Lung (tissue), 12 donors: ENCODE data around the gene TAF11L12. TPM values are rescaled to one million over a fixed set of nuclear protein-coding genes. Genes with fewer than 3 reads are reported as not detected.
"Not testable (repeated sequence)": the region's sequence is repeated elsewhere in the genome, so short reads cannot be mapped to it uniquely, and the experiment has no call there.

Experiments used
- ATAC-seq: fragments of 200-7000 bp; cut with Tn5 transposase; one replicate; pipeline ENCODE4 v1.9.1; 2020; ENCODE audit warnings: moderate number of reproducible peaks; ENCODE audit not compliant: insufficient read depth, low FRiP score
- DNase-seq, 3 donors: peaks; one replicate each; pipeline ENCODE4 v3.0.0-alpha.2; 2013 to 2017
- H3K27ac ChIP-seq, 2 donors: one replicate each; pipeline ENCODE4 v1.5.1; 2013; ENCODE audit warnings: mild to moderate bottlenecking in 2 of 2, moderate library complexity in 2 of 2, control low read depth in 1 of 2, inconsistent platforms in 1 of 2, low read depth in 1 of 2, low read length in 1 of 2
- H3K27me3 ChIP-seq, 3 donors: one replicate each; pipeline ENCODE4 v1.5.1; 2013; ENCODE audit warnings: low read length in 2 of 3; ENCODE audit not compliant: control insufficient read depth in 3 of 3, insufficient read depth in 3 of 3
- H3K36me3 ChIP-seq, 4 donors: one replicate each; pipeline ENCODE4 v1.5.1; 2013; ENCODE audit warnings: low read length in 4 of 4, mild to moderate bottlenecking in 1 of 4, moderate library complexity in 1 of 4; ENCODE audit not compliant: control insufficient read depth in 4 of 4, insufficient read depth in 4 of 4
- H3K4me1 ChIP-seq, 5 donors: one replicate each; pipeline ENCODE4 v1.5.1; 2013; ENCODE audit warnings: low read length in 5 of 5, mild to moderate bottlenecking in 2 of 5, moderate library complexity in 1 of 5; ENCODE audit not compliant: control insufficient read depth in 5 of 5, insufficient read depth in 5 of 5
- H3K4me3 ChIP-seq: one replicate; pipeline ENCODE4 v1.5.1; 2013; ENCODE audit warnings: mild to moderate bottlenecking, control low read depth, moderate library complexity
- H3K9ac ChIP-seq, 2 donors: one replicate each; pipeline ENCODE4 v1.5.1; 2013; ENCODE audit warnings: low read length in 2 of 2, control low read depth in 1 of 2; ENCODE audit not compliant: insufficient read depth in 1 of 2
- H3K9me3 ChIP-seq, 4 donors: one replicate each; pipeline ENCODE4 v1.5.1; 2013; ENCODE audit warnings: low read length in 3 of 4, mild to moderate bottlenecking in 1 of 4, moderate library complexity in 1 of 4; ENCODE audit not compliant: control insufficient read depth in 4 of 4, insufficient read depth in 3 of 4
- WGBS, 2 donors: extraction: QIAGEN DNeasy Blood & Tissue Kit; methylation state at CpG; one replicate each; pipeline ENCODE4 v1.1.7; 2013; 5-methylcytosine and 5-hydroxymethylcytosine counted together
- polyA plus RNA-seq, 2 donors: library from polyadenylated mRNA; stranded (reverse); fragments of 200-250 nt; gene quantifications; one replicate each; pipeline ENCODE4 v1.2.1, GENCODE V29; 2013
- total RNA-seq, 2 donors: library from RNA; depleted of rRNA in 1 of 2; stranded (reverse); fragments of >200 nt in 1 of 2; gene quantifications; one replicate each; pipeline ENCODE4 v1.2.1, GENCODE V29; 2014 to 2021
- TF ChIP-seq, protein P1 (sequence below): IDR thresholded peaks from 2 replicates; pipeline ENCODE4 v1.5.1; 2012; ENCODE audit warnings: mild to moderate bottlenecking; ENCODE audit errors: control extremely low read depth, extremely low read depth
- donor health status: control.
- donor health status: control.
- donor health status: Bipolar disorder and iron deficiency.
- donor health status: healthy.
- donor health status: DM: yes; HTN: yes; CAD: no.

Gene TAF11L12
- total and polyA plus RNA-seq, 4 donors = not detected

DNA sequence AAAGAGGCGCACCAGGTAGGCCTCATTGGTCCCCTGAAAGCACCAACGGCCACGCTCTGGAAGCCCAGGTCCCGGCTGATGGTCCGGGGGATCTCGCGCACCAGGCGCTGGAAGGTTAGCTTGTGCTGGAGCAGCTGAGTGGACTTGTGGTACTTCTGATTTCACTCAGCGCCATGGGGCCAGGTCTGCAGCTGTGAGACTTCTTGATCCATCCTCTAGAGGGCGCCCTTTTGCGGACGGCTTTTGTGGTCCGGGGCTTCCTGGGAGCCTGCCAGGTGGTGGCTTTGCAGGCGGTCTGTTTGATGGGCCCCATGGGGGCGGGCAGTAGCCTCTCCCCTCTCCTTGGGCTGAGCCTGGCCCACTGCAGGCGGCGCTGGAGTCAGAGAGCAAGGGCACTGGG lies 10.4 kb downstream of the TAF11L12 start:
- 86% methylated on average over 17 of the region's 17 CpGs for WGBS, 2 donors
- Histone ChIP-seq H3K9me3 (no peaks in the 10 kb centered on the region), H3K4me3 (no peak overlapping the region), H3K4me1 (no peaks in the 10 kb centered on the region), H3K27ac (no peak overlapping the region), H3K36me3 (no peaks in the 10 kb centered on the region), H3K27me3 (no peaks in the 10 kb centered on the region), H3K9ac (no peak overlapping the region)
- no peak for ATAC-seq
- TF ChIP-seq, protein P1, sequence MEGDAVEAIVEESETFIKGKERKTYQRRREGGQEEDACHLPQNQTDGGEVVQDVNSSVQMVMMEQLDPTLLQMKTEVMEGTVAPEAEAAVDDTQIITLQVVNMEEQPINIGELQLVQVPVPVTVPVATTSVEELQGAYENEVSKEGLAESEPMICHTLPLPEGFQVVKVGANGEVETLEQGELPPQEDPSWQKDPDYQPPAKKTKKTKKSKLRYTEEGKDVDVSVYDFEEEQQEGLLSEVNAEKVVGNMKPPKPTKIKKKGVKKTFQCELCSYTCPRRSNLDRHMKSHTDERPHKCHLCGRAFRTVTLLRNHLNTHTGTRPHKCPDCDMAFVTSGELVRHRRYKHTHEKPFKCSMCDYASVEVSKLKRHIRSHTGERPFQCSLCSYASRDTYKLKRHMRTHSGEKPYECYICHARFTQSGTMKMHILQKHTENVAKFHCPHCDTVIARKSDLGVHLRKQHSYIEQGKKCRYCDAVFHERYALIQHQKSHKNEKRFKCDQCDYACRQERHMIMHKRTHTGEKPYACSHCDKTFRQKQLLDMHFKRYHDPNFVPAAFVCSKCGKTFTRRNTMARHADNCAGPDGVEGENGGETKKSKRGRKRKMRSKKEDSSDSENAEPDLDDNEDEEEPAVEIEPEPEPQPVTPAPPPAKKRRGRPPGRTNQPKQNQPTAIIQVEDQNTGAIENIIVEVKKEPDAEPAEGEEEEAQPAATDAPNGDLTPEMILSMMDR = no peak
- no peak for DNase-seq

DNA sequence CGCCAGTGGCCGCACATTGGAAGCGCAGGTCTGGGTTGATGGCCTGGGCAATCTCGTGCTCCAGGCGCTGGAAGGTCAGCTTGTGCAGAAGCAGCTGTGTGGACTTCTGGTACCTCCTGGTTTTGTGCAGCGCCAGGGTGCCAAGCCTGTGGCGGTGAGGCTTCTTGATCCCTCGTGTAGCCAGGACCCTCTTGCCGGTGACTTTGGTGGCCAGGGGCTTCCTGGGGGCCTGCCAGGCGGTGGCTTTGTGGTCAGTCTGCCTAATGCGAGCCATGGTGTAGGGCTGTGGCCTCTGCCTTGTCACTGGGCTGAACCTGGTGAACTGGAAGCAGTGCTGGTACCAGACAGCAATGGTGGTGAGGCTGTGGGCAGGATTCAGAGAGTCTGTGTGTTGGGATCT lies 15.5 kb downstream of the TAF11L12 start:
- no peak overlapping the region for H3K27ac ChIP-seq
- H3K4me1 ChIP-seq = no peaks in the 10 kb centered on the region
- TF ChIP-seq, protein P1 = no peak
- DNase-seq (no peak), ATAC-seq (no peak)
- no peak overlapping the region for H3K9ac ChIP-seq
- 94 to 97% methylated on average over 11 of the region's 11 CpGs for WGBS, 2 donors
- no peaks in the 10 kb centered on the region for H3K36me3 ChIP-seq
- H3K4me3 ChIP-seq = no peak overlapping the region
- H3K9me3 ChIP-seq = no peaks in the 10 kb centered on the region
- H3K27me3 ChIP-seq = no peaks in the 10 kb centered on the region

DNA sequence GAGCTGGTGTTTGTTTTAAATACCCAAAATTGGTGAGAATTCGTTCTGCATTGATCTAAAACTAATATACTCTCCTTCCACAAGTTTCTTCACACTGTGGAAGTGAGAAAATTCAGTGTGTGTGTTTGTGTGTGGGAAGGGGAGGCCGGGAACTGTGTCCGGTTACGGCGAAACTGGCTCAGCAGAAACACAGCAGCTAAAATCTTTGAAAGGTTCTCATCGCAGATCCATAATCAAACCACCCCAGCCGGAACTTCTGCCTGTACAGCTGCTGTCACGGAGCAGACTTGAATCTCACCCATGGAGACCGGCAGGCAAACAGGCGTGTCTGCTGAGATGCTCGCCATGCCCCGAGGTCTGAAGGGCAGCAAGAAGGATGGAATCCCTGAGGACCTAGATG lies 21.6 kb downstream of the TAF11L12 start, which contains the start of gene TAF11L13:
Gene TAF11L13, plus strand, starts transcription at position 301 of the 400 bp plus-strand sequence.
- not testable (repeated sequence) for H3K4me3 ChIP-seq, H3K9ac ChIP-seq, H3K36me3 ChIP-seq, H3K27me3 ChIP-seq, H3K27ac ChIP-seq, H3K9me3 ChIP-seq, DNase-seq, H3K4me1 ChIP-seq, ATAC-seq
- 78 to 82% methylated on average over 8 to 9 of the region's 12 CpGs for WGBS, 2 donors

DNA sequence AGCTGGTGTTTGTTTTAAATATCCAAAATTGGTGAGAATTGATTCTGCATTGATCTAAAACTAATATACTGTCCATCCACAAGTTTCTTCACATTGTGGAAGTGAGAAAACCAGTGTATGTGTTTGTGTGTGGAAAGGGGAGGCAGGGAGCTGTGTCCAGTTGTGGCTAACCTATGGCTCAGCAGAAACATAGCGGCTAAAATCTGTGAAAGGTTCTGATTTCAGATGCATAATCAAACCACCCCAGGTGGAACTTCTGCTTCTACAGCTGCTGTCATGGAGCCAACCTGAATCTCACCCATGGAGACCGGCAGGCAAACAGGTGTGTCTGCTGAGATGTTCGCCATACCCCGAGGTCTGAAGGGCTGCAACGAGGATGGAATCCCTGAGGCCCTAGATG lies 24.0 kb downstream of the TAF11L12 start, which contains the start of gene TAF11L14:
Gene TAF11L14, plus strand, starts transcription at position 301 of the 400 bp plus-strand sequence.
- TF ChIP-seq, protein P1 = no peak
- no peak for ATAC-seq
- Histone ChIP-seq H3K4me3 (no peak within 1 kb of the TSS), H3K27me3 (no peaks in the 10 kb centered on the region), H3K27ac (no peak within 1 kb of the TSS), H3K4me1 (no peaks in the 10 kb centered on the region), H3K9me3 (no peaks in the 10 kb centered on the region), H3K36me3 (no peaks in the 10 kb centered on the region), H3K9ac (no peak within 1 kb of the TSS)
- DNase-seq = no peak
- 88 to 91% methylated on average over 5 of the region's 5 CpGs for WGBS, 2 donors

DNA sequence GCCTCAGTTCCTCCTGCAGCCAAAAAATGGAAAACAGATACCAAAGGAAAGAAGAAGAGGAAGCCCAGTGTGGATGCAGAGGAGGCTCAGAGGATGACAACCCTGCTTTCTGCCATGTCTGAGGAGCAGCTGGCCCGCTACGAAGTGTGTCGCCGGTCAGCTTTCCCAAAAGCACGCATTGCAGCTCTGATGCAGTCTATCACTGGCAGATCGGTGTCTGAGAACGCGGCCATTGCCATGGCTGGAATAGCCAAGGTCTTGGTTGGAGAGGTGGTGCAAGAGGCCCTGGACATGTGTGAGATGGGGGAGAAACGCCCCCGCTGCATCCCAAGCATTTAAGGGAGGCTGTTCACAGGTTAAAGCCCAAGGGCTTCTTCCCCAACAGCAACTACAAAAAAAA lies 39.0 kb downstream of the TAF11L12 start:
- H3K27me3 ChIP-seq, H3K27ac ChIP-seq, DNase-seq, H3K4me3 ChIP-seq, H3K9ac ChIP-seq, ATAC-seq, H3K9me3 ChIP-seq, H3K36me3 ChIP-seq, H3K4me1 ChIP-seq: not testable (repeated sequence)
- WGBS, 2 donors = 92 to 93% methylated on average over 10 of the region's 10 CpGs

DNA sequence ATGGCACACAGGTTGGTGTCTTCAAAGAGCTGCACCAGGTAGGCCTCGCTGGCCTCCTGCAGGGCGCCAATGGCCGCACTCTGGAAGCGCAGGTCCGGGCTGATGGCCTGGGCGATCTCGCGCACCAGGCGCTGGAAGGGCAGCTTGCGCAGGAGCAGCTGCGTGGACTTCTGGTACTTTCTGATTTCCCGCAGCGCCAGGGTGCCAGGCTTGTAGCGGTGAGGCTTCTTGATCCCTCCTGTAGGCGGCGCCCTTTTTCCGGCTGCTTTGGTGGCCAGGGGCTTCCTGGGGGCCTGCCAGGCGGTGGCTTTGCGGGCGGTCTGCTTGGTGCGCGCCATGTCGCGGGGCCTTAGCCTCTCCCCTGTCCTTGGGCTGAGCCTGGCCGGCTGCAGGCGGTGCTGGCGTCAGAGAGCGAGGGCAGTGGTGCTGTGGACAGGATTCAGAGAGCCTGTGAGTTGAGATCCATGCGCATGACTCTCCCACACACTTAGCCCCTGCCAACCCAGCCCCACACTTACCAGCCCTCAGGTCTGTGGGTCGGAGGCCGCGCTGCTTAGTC lies 45.1 kb downstream of the TAF11L12 start:
- not testable (repeated sequence) for ATAC-seq, H3K27ac ChIP-seq, H3K9ac ChIP-seq, H3K36me3 ChIP-seq, DNase-seq, H3K27me3 ChIP-seq, H3K4me1 ChIP-seq, H3K4me3 ChIP-seq, H3K9me3 ChIP-seq
- WGBS, 2 donors = 96 to 99% methylated on average over 21 to 32 of the region's 32 CpGs
